Measurements from ENCODE around the gene STXBP6. TPM values are rescaled to one million over a fixed set of nuclear protein-coding genes. Genes with fewer than 3 reads are reported as not detected.

The STXBP6 gene
- total and polyA plus RNA-seq, 2 donors (not counting 3 experiments of a cell fraction or from before 2014, with no cell fraction given), result 0.06 TPM; not detected in 1

DNA sequence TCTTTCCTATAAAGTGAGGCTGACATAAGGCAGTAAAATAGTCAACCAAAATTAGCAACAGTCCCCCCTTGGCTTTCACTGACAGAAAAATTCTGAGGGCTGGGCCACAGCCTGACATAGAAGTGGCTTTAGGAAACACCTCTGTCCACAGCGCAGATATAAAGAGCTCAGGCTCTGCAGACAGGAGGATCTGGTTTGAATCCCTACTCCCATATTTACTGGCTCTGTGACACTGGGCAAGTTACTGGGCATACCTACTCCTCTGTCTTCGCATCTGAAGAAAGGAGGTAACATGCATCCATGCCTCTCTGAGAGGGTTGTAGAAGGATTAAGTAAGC, 95.3 kb downstream of the STXBP6 start:
- Histone ChIP-seq H3K27me3 (ENCODE audit: control insufficient read depth in 2 of 2, insufficient read depth in 2 of 2, low read length in 2 of 2) (no peaks in the 10 kb centered on the region), H3K27ac (ENCODE audit: insufficient read depth, low read depth, low read length) (no peak overlapping the region), H3K4me1 (ENCODE audit: control insufficient read depth, extremely low read depth, insufficient read depth, low read length) (no peaks in the 10 kb centered on the region), H3K9ac (replicated peaks; ENCODE audit: extremely low read depth, insufficient read depth, low read length) (no peak overlapping the region), H3K4me3 (replicated peaks in 1 of 3; ENCODE audit: insufficient read depth in 1 of 3, low read depth in 1 of 3, low read length in 3 of 3) (no peak overlapping the region), H3K4me2 (ENCODE audit: insufficient read depth, low read length) (no peak overlapping the region), H2AFZ (ENCODE audit: low read depth, low read length) (no peak overlapping the region), H3K79me2 (ENCODE audit: control insufficient read depth, insufficient read depth, low read length) (no peaks in the 10 kb centered on the region), H3K36me3 (ENCODE audit: control insufficient read depth in 2 of 2, extremely low read depth in 1 of 2, insufficient read depth in 2 of 2, low read length in 2 of 2) (no peaks in the 10 kb centered on the region), H3K9me1 (replicated peaks; ENCODE audit: control insufficient read depth, extremely low read depth, insufficient read depth, low read length) (no peaks in the 10 kb centered on the region), H3K9me3 (replicated peaks; ENCODE audit: control insufficient read depth, insufficient read depth, low read length) (no peaks in the 10 kb centered on the region), H4K20me1 (replicated peaks; ENCODE audit: control insufficient read depth, extremely low read depth, insufficient read depth, low read length) (no peaks in the 10 kb centered on the region)
- DNase-seq (ENCODE audit: low read depth, low spot score) (no peak), FAIRE-seq (no peak)
- TF ChIP-seq MYC (IDR thresholded peaks at IDR 0.05; ENCODE audit: low read depth, low read length), result no peak
- TF ChIP-seq EZH2 (IDR thresholded peaks at IDR 0.05; ENCODE audit: borderline replicate concordance, low read depth, low read length, severe bottlenecking), result no peak
- TF ChIP-seq JUN (IDR thresholded peaks at IDR 0.05; ENCODE audit: borderline replicate concordance, insufficient read depth, insufficient read length, low read depth), result no peak
- TF ChIP-seq FOS (IDR thresholded peaks at IDR 0.05; ENCODE audit: borderline replicate concordance, insufficient read depth, low read length), result no peak
- TF ChIP-seq GATA2 (IDR thresholded peaks at IDR 0.05; ENCODE audit: insufficient read depth, insufficient read length, low read depth, low read length), result no peak
- TF ChIP-seq POLR2A (IDR thresholded peaks at IDR 0.05; ENCODE audit: low read depth, low read length), result no peak
- TF ChIP-seq POLR2AphosphoS5 (IDR thresholded peaks at IDR 0.05; ENCODE audit: insufficient read depth, low read depth, low read length), result no peak
- TF ChIP-seq, protein P1, sequence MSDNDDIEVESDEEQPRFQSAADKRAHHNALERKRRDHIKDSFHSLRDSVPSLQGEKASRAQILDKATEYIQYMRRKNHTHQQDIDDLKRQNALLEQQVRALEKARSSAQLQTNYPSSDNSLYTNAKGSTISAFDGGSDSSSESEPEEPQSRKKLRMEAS (IDR thresholded peaks at IDR 0.05; ENCODE audit: insufficient read depth, insufficient read length), result no peak
- TF ChIP-seq, protein P2, sequence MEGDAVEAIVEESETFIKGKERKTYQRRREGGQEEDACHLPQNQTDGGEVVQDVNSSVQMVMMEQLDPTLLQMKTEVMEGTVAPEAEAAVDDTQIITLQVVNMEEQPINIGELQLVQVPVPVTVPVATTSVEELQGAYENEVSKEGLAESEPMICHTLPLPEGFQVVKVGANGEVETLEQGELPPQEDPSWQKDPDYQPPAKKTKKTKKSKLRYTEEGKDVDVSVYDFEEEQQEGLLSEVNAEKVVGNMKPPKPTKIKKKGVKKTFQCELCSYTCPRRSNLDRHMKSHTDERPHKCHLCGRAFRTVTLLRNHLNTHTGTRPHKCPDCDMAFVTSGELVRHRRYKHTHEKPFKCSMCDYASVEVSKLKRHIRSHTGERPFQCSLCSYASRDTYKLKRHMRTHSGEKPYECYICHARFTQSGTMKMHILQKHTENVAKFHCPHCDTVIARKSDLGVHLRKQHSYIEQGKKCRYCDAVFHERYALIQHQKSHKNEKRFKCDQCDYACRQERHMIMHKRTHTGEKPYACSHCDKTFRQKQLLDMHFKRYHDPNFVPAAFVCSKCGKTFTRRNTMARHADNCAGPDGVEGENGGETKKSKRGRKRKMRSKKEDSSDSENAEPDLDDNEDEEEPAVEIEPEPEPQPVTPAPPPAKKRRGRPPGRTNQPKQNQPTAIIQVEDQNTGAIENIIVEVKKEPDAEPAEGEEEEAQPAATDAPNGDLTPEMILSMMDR (IDR thresholded peaks at IDR 0.05; ENCODE audit: extremely low read depth in 1 of 2, insufficient read depth in 1 of 2, low read depth in 1 of 2, low read length in 2 of 2), result no peak
- no TSS peak for BruUV-seq (replicated peaks)
- ChIA-PET POLR2A (no interaction called here), CTCF (no interaction called here)
- intact Hi-C loops (cut with micrococcal nuclease), result no loop called here
- dilution Hi-C loops (cut with MboI; ENCODE audit: extremely low pct_ligation_motif_present, low sequenced_read_pairs), result no loop called here

All from endothelial cell of umbilical vein (primary cell).